Mesendoderm (in vitro differentiated cells): Measurements from ENCODE around the gene TEKT3.

ENCODE experiments used
- DNase-seq: peaks from one replicate; pipeline ENCODE4 v3.0.0; 2013
- H2AK5ac ChIP-seq: 2 replicates; pipeline ENCODE4 v1.6.1; 2013; ENCODE audit warnings: low read length, inconsistent platforms
- H2BK120ac ChIP-seq: 2 replicates; pipeline ENCODE4 v1.6.1; 2013; ENCODE audit warnings: low read depth, mild to moderate bottlenecking, low read length, moderate library complexity, mixed read lengths
- H2BK15ac ChIP-seq: replicated peaks from 2 replicates; pipeline ENCODE4 v1.6.1; 2013; ENCODE audit warnings: low read depth, mild to moderate bottlenecking, moderate library complexity
- H2BK5ac ChIP-seq: 2 replicates; pipeline ENCODE4 v1.6.1; 2013; ENCODE audit warnings: low read length, inconsistent platforms
- H3K18ac ChIP-seq: 2 replicates; pipeline ENCODE4 v1.6.1; 2013; ENCODE audit warnings: mild to moderate bottlenecking, low read length, mixed read lengths
- H3K23ac ChIP-seq: one replicate; pipeline ENCODE4 v1.6.1; 2013; ENCODE audit warnings: low read length
- H3K27ac ChIP-seq: 2 replicates; pipeline ENCODE4 v1.5.1; 2013; ENCODE audit warnings: low read depth, mild to moderate bottlenecking, inconsistent platforms, low read length, moderate library complexity
- H3K27me3 ChIP-seq: 2 replicates; pipeline ENCODE4 v1.6.1; 2013; ENCODE audit warnings: low read length, control low read depth, mild to moderate bottlenecking, inconsistent platforms; ENCODE audit not compliant: insufficient read depth, poor library complexity
- H3K36me3 ChIP-seq: 2 replicates; pipeline ENCODE4 v1.6.1; 2013; ENCODE audit warnings: low read length, inconsistent platforms; ENCODE audit not compliant: control insufficient read depth, insufficient read depth
- H3K4ac ChIP-seq: one replicate; pipeline ENCODE4 v1.6.1; 2013; ENCODE audit warnings: low read depth, mild to moderate bottlenecking, low read length, moderate library complexity
- H3K4me1 ChIP-seq: 2 replicates; pipeline ENCODE4 v1.6.1; 2013; ENCODE audit warnings: low read depth, low read length, inconsistent platforms; ENCODE audit not compliant: control insufficient read depth
- H3K4me2 ChIP-seq: 2 replicates; pipeline ENCODE4 v1.6.1; 2013; ENCODE audit warnings: low read length
- H3K4me3 ChIP-seq: 2 replicates; pipeline ENCODE4 v1.5.1; 2013; ENCODE audit warnings: mild to moderate bottlenecking, low read length
- H3K56ac ChIP-seq: one replicate; pipeline ENCODE4 v1.6.1; 2013; ENCODE audit warnings: low read length
- H3K79me1 ChIP-seq: 2 replicates; pipeline ENCODE4 v1.6.1; 2013; ENCODE audit warnings: low read length, inconsistent platforms
- H3K79me2 ChIP-seq: 2 replicates; pipeline ENCODE4 v1.6.1; 2013; ENCODE audit warnings: mild to moderate bottlenecking, low read length; ENCODE audit not compliant: control insufficient read depth, insufficient read depth
- H3K9ac ChIP-seq: 2 replicates; pipeline ENCODE4 v1.6.1; 2013; ENCODE audit warnings: low read length, inconsistent platforms
- H4K5ac ChIP-seq: one replicate; pipeline ENCODE4 v1.6.1; 2013; ENCODE audit warnings: low read length
- H4K8ac ChIP-seq: one replicate; pipeline ENCODE4 v1.6.1; 2013; ENCODE audit warnings: low read depth, mild to moderate bottlenecking, control low read depth, low read length, moderate library complexity
- WGBS: extraction: QIAGEN DNeasy Blood & Tissue Kit; methylation state at CpG from one replicate; pipeline ENCODE4 v1.1.7; 2013; ENCODE audit warnings: low lambda C conversion rate, missing lambda C conversion rate; ENCODE audit not compliant: insufficient coverage; ENCODE audit errors: extremely low coverage; 5-methylcytosine and 5-hydroxymethylcytosine counted together

TEKT3 gene

DNA sequence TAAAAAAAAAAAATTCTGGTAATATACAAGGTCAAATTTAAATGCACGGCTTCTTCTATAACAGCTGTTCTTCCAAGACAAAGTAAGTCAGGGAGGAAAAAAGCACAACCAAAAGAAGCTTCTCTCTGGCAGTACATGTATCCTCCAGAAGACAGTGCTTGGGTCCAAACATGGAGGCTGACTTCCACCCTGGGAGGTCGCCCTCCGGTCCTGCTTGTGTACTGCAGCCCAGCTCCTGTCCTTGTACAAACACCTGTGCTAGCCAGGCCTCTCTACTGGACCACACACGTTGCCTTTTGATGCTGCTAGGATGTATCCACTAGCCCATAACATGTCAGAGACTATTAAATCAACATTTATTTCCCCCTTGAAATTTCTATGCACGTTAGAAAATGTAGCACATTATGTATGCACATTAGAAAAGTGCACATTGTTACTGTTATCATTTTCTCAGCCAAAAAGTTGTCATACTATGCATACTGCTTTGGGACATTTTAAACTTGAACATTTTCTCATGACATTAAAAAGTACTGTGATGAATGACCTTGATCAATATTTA is 21.9 kb downstream of the TEKT3 start:
- H2AK5ac ChIP-seq, result no peak overlapping the region
- no peak overlapping the region for H3K23ac ChIP-seq
- no peaks in the 10 kb centered on the region for H3K79me2 ChIP-seq
- H4K5ac ChIP-seq, result no peak overlapping the region
- H3K4me3 ChIP-seq, result no peak overlapping the region
- WGBS, result no CpG with 5 or more reads among the region's 5 CpGs
- no peak overlapping the region for H3K27ac ChIP-seq
- H2BK15ac ChIP-seq, result no peak overlapping the region
- H3K79me1 ChIP-seq, result no peaks in the 10 kb centered on the region
- H2BK120ac ChIP-seq, result no peak overlapping the region
- H3K27me3 ChIP-seq, result no peaks in the 10 kb centered on the region
- H4K8ac ChIP-seq, result no peak overlapping the region
- H3K4me2 ChIP-seq, result no peak overlapping the region
- no peak for DNase-seq
- no peaks in the 10 kb centered on the region for H3K4me1 ChIP-seq
- no peak overlapping the region for H2BK5ac ChIP-seq
- H3K56ac ChIP-seq, result no peak overlapping the region
- no peak overlapping the region for H3K4ac ChIP-seq
- no peak overlapping the region for H3K9ac ChIP-seq
- H3K18ac ChIP-seq, result no peak overlapping the region
- H3K36me3 ChIP-seq, result no peaks in the 10 kb centered on the region

DNA sequence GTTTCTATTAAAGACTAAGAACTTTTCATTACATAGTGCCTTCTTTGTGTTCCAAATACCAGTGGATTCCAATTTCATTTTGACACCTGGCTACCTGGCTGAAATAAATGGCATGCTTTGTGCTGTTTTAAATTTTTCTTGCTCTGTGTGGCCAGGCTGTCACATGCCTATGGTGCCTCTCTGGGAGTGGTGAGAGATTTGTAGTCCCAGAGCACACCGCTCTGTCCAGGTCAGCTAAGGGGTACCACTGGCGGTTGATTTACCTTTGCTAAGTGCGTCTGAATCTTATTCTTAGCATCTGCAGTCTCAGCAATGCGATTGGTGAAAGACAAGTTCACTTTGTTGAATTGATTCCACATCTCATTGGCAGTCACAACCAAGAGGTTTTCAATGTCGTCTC is 29.4 kb downstream of the TEKT3 start:
- no peak overlapping the region for H3K27ac ChIP-seq
- H3K4me3 ChIP-seq, result no peak overlapping the region
- no peak overlapping the region for H3K4ac ChIP-seq
- H2BK5ac ChIP-seq, result no peak overlapping the region
- H2BK15ac ChIP-seq, result no peak overlapping the region
- DNase-seq, result no peak
- WGBS, result no CpG with 5 or more reads among the region's 5 CpGs
- no peaks in the 10 kb centered on the region for H3K79me1 ChIP-seq
- H2BK120ac ChIP-seq, result no peak overlapping the region
- H3K27me3 ChIP-seq, result no peaks in the 10 kb centered on the region
- no peak overlapping the region for H4K5ac ChIP-seq
- H3K36me3 ChIP-seq, result no peaks in the 10 kb centered on the region
- no peak overlapping the region for H3K56ac ChIP-seq
- no peak overlapping the region for H3K4me2 ChIP-seq
- H4K8ac ChIP-seq, result no peak overlapping the region
- no peak overlapping the region for H3K23ac ChIP-seq
- no peak overlapping the region for H3K18ac ChIP-seq
- no peak overlapping the region for H3K9ac ChIP-seq
- H3K4me1 ChIP-seq, result no peaks in the 10 kb centered on the region
- no peaks in the 10 kb centered on the region for H3K79me2 ChIP-seq
- no peak overlapping the region for H2AK5ac ChIP-seq

DNA sequence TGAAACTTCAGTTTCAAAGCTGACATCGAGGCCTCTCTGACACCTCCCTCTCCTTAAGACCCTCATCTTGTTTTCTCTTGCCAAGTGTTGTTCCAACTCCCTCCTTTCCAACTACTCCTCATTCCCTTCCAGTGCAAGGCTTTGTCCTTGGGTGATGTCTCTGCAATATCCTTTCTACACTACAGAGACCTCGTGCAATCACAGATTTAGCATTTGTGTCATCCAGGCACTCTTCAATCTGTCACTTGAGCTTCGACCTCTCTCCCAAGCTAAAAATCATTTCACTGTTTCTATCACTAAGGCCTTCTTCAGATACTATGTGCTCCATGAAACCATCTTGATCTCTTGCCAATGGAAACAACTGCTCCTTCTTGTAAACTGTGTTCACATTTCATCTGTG is 31.6 kb downstream of the TEKT3 start:
- H3K36me3 ChIP-seq, result no peaks in the 10 kb centered on the region
- H3K23ac ChIP-seq, result no peak overlapping the region
- H4K5ac ChIP-seq, result no peak overlapping the region
- no peak overlapping the region for H3K4me3 ChIP-seq
- no peak overlapping the region for H3K4ac ChIP-seq
- no CpG with 5 or more reads among the region's 3 CpGs for WGBS
- no peaks in the 10 kb centered on the region for H3K79me1 ChIP-seq
- no peak overlapping the region for H3K18ac ChIP-seq
- H3K27ac ChIP-seq, result no peak overlapping the region
- no peak overlapping the region for H3K9ac ChIP-seq
- H3K4me1 ChIP-seq, result no peaks in the 10 kb centered on the region
- no peak for DNase-seq
- H2BK5ac ChIP-seq, result no peak overlapping the region
- H2AK5ac ChIP-seq, result no peak overlapping the region
- no peak overlapping the region for H3K56ac ChIP-seq
- no peaks in the 10 kb centered on the region for H3K79me2 ChIP-seq
- H4K8ac ChIP-seq, result no peak overlapping the region
- no peak overlapping the region for H2BK15ac ChIP-seq
- no peak overlapping the region for H2BK120ac ChIP-seq
- H3K27me3 ChIP-seq, result no peaks in the 10 kb centered on the region
- H3K4me2 ChIP-seq, result no peak overlapping the region

DNA sequence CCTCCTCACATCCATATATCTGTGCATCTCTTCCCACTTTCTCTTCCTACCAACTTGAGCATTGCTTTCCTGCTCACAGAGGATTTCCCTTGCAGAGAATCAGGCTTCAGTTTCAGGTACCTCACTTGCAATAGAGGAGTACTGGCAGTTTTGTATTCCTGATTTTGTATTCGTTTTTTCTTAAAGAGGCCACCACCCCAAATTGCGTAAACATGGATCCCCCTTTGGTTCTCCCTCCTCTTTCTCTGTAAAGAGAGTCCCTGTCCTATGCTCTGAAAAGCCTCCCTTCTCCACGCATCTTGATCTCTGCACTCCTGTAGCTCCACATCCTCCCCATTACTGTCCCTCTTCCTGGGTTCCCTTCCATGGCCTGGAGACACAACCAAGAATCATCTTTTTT is 32.2 kb downstream of the TEKT3 start:
- no peak overlapping the region for H4K8ac ChIP-seq
- H2AK5ac ChIP-seq, result no peak overlapping the region
- no peak overlapping the region for H3K4ac ChIP-seq
- H3K56ac ChIP-seq, result no peak overlapping the region
- H3K27ac ChIP-seq, result no peak overlapping the region
- no peak overlapping the region for H3K4me3 ChIP-seq
- no peaks in the 10 kb centered on the region for H3K27me3 ChIP-seq
- no peaks in the 10 kb centered on the region for H3K4me1 ChIP-seq
- no peaks in the 10 kb centered on the region for H3K79me1 ChIP-seq
- H3K18ac ChIP-seq, result no peak overlapping the region
- H3K79me2 ChIP-seq, result no peaks in the 10 kb centered on the region
- H3K9ac ChIP-seq, result no peak overlapping the region
- no peak overlapping the region for H4K5ac ChIP-seq
- no peak overlapping the region for H2BK120ac ChIP-seq
- DNase-seq, result no peak
- no CpG with 5 or more reads among the region's 3 CpGs for WGBS
- no peak overlapping the region for H2BK15ac ChIP-seq
- no peaks in the 10 kb centered on the region for H3K36me3 ChIP-seq
- H3K23ac ChIP-seq, result no peak overlapping the region
- no peak overlapping the region for H2BK5ac ChIP-seq
- no peak overlapping the region for H3K4me2 ChIP-seq

DNA sequence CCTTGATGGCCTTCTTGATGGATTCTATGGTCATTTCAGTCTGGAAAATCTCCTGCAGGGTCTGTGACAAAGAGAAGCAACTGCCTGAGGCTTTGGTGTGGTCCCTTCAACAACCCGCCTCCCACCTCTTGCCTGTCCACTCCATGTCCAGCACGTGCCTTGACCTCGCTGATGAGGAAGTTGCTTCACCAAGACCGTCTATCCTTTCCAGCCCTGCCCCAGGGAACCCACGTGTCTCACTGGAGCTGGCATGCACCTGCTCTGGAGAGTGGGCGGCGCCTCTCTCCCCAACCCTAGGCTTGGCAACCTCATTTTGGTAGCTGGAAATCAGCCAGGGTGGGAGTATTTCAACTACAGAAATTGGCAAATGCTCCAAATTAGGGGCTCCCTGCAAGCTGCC is 32.6 kb downstream of the TEKT3 start:
- no peak overlapping the region for H3K4ac ChIP-seq
- no peaks in the 10 kb centered on the region for H3K4me1 ChIP-seq
- no peak overlapping the region for H3K18ac ChIP-seq
- H3K79me2 ChIP-seq, result no peaks in the 10 kb centered on the region
- H4K5ac ChIP-seq, result no peak overlapping the region
- H2BK5ac ChIP-seq, result no peak overlapping the region
- H3K56ac ChIP-seq, result no peak overlapping the region
- H2BK120ac ChIP-seq, result no peak overlapping the region
- no peak overlapping the region for H3K4me2 ChIP-seq
- no peak overlapping the region for H3K27ac ChIP-seq
- no peaks in the 10 kb centered on the region for H3K27me3 ChIP-seq
- no peak for DNase-seq
- H4K8ac ChIP-seq, result no peak overlapping the region
- H3K9ac ChIP-seq, result no peak overlapping the region
- H2AK5ac ChIP-seq, result no peak overlapping the region
- no peak overlapping the region for H2BK15ac ChIP-seq
- no CpG with 5 or more reads among the region's 7 CpGs for WGBS
- no peak overlapping the region for H3K23ac ChIP-seq
- no peak overlapping the region for H3K4me3 ChIP-seq
- no peaks in the 10 kb centered on the region for H3K79me1 ChIP-seq
- H3K36me3 ChIP-seq, result no peaks in the 10 kb centered on the region

- Histone ChIP-seq H3K27me3 (no peaks in the 10 kb centered on the region), H3K4me2 (no peak overlapping the region), H2BK15ac (no peak overlapping the region), H3K9ac (no peak overlapping the region), H3K23ac (no peak overlapping the region), H3K79me1 (no peaks in the 10 kb centered on the region), H2AK5ac (no peak overlapping the region), H3K4me3 (no peak overlapping the region), H3K18ac (no peak overlapping the region), H3K79me2 (no peaks in the 10 kb centered on the region), H4K8ac (no peak overlapping the region), H3K4me1 (no peaks in the 10 kb centered on the region), H3K36me3 (no peaks in the 10 kb centered on the region), H2BK120ac (no peak overlapping the region), H2BK5ac (no peak overlapping the region), H4K5ac (no peak overlapping the region), H3K4ac (no peak overlapping the region), H3K27ac (no peak overlapping the region), H3K56ac (no peak overlapping the region)
- no peak for DNase-seq
- no CpG with 5 or more reads among the region's 4 CpGs for WGBS
These were observed 33.7 kb downstream of the TEKT3 start for GRCh38 chr17:15307710-15308111.
